ENCODE results near the gene RAB20. TPM values are rescaled to one million over a fixed set of nuclear protein-coding genes. Genes with fewer than 3 reads are reported as not detected.

Gene RAB20
- total RNA-seq, 1 donor from 2014 or later, result 6.6 TPM

DNA sequence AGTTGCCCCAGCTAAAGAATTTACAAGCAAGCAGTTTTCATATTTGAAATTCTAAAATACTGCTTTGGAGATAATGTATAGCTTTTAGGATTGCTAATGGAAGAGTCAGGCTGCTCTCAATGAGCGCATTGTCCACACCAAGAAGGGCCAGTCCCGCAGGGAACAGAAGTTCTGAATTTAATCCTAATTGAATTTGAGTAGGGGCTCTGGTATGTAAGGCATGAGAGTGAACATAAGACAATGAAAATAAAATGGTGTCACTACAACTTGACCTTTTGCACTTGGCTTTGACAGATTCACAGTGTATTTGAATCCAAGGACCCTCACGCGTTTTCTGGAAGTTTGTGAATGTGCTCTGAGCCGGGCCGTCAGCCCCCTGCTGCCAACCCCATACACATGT is 32.6 kb downstream of the RAB20 start:
- no peak for DNase-seq

DNA sequence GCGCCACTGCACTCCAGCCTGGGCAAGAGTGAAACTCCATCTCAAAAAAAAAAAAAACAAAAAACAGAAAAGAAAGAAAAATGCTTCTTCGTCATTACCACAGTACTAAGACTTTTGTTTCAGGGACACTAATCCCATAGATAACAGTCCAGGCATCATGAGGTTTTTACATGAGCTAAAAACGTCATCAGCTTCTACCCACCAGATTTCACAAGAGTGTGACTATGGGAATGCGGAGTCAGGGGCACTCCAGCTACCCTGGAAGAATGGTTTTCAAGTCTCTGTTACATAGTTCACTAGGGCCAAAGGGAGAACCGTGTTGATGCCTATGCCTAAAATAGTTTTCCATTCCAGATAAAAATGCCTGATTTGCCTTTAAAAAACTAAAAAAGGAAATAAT is 33.2 kb downstream of the RAB20 start:
- no peak for DNase-seq

DNA sequence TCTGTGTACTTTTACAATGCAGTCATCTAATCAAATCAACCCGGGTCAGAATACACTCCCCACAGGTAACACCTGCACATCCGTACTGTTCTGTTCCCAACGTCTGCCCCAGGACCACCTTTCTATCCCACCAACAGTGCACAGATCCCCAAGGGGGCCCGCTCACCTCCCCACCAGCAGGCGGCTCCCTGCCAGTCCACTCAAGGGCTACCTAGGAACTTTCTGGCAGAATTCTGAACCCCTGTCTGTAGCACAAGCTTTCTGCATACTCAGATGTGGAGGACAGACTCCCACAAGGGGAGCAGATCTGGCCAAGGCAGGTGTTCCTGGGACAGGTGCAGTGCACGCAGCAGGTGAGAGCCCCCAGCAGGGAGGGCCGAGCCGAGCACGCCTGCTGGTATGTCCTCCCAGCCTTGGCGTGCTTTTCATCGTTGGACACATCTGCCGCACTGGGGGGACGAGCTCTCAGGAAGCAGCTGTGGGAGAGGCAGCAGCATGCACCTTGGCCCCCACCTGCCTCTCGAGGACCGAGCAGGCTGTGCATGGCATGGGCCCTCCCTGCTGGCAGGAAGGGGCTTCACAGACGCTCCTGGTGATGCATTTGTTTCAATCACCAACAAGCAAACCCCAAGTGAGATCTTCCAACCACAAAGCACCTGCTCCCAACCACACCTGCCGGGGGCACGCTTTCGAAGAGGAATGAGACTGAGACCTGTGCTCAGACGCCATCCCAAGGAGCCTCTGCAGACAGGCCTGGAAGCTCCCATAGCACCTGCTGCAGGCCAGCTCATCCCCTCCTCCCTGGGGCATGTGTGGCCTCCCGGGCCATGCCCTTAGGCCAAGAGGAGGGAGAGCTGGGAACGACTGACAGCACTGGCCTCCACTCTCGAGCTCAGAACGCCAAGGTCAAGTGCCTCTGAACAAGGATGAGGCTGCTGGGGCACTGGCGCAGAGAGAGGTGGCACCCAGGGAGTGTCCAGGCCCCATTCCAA is 35.9 kb downstream of the RAB20 start:
- DNase-seq, result no peak

DNA sequence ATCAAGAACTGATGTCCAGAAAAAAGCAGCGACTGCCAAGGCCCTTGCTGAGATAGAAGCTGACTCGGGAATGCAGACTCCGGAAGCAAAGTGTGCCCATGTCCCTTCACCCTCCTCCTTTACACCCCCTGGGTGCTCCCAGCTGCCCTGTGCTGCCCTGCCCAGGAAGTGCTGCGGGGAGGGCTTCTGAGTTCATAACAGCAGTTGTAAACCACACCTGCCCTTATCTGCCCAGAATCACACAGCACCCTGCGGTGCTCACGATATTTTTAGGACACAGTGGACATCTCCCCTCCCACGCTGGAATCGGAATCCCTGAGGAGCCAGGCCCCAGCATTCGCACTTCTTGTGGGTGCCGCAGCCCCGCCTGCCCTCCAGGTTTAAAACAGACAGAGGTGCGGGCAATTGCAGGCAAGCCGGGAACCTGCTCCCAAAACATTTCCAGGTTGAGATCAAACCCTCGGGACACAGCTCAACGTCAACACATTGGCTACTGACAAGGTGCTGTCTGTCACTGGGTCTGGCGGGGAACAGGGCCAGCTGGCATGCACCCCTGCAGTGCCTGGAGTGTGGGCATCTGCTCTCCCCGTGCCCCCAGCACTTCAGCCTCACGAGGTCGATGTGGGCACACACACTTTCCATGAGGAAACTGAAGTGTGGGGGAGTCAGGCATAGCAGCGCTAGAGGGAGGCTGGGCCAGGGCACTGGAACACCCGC is 36.8 kb downstream of the RAB20 start:
- DNase-seq, result no peak

DNA sequence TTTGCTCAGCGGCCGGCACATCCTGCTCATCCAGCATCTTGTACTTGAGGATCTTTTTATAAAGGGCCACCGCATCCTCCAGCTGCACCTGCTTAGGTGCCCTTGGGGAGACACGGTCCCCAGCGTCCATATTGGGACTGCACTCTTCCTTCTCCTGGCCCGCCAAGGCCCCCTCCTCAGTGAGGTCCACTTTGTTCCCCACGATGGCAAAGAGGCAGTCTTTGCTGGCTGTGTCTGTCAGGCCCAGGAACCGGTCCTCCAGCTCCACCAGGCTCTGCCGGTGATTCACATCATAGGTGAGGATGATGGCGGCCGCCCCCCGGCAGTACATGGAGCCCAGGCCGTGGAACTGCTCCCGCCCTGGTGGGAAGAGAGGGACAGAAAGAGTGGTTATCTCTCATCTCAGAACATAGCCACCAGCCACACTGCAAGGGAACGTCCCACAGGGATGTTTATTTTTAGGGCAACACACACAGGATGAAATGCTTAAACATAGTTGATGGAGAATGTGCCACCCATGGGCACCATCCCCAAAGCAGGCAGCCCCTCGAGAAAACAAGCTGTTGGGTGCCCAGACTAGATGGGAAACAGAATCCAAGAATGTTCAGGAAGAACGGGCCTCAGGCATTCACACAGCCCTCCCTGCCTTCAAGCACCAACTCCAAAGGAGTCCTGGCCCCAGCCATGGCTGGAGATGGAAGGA is 37.5 kb downstream of the RAB20 start:
- DNase-seq, result no peak

DNA sequence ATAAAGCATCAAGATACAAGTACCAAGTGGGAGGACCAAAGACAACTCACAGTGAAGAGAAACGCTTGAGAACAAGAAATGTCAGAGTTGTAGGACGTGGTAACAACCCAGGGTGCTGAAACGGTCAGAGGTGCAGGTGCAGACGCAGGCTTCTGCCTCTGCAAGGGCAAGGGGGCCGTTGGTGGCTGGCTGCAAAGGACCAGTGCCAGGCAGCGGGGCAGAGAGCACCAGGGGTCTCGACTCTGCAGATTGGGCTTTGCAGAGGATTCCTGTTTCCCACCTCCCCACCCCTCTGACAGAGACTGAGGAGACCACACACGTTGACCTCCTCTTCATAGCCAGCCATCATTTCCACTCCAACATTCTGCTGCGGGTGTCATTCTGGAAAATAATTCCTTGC is 38.3 kb downstream of the RAB20 start:
- DNase-seq, result no peak

DNA sequence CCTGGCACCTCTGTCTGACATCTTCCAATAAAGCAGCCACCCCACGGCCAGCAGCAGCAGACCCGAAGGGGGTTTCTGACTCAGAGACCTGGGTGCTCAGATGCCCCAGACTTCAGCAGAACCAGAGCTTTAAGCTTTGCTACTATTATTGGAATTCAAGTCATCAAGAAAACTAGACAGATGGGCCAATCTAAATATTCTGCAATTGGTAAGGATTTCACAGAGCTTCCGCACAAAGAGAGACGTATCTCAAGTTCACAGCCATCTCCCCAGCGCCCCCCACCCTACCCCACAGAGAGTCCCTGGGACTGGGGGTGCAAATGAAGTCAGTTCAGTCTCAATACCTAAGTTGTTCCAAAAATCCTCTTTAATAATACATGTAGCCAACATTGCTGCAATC is 38.8 kb downstream of the RAB20 start:
- DNase-seq, result no peak

DNA sequence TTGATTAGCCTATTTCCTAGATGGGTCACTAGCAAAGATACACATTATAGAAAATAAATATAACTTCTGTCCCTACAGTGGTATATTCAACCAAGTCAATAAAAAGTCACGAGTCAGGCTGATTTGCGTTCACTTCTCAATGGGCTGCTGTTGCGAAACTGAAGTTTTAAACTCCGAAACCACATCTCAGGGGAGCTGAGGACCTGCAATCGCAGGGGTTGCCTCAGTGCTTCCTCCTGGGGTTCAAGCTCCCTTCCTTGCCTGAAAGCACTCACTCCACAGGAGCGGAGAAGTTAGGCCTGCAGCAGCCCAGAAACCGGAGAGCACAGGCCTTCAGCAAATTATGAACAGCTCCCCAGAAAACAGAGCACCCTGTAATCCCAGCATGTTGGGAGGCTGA is 39.6 kb downstream of the RAB20 start:
- DNase-seq, result no peak

DNA sequence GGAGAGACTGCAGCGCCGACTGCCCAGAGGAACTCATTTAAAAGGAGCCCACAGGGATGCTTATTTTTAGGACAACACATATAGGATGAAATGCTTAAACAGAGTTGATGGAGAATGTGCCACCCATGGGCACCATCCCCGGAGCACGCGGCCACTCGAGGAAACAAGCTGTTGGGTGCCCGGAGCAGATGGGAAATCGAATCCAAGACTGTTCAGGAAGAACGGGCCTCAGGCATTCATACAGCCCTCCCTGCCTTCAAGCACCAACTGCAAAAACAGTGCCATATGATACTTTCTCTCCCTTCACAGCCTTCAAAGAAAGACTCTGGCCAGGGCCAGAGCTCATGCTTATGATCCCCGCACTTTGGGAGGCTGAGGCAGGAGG is 40.2 kb downstream of the RAB20 start:
- DNase-seq, result no peak

DNA sequence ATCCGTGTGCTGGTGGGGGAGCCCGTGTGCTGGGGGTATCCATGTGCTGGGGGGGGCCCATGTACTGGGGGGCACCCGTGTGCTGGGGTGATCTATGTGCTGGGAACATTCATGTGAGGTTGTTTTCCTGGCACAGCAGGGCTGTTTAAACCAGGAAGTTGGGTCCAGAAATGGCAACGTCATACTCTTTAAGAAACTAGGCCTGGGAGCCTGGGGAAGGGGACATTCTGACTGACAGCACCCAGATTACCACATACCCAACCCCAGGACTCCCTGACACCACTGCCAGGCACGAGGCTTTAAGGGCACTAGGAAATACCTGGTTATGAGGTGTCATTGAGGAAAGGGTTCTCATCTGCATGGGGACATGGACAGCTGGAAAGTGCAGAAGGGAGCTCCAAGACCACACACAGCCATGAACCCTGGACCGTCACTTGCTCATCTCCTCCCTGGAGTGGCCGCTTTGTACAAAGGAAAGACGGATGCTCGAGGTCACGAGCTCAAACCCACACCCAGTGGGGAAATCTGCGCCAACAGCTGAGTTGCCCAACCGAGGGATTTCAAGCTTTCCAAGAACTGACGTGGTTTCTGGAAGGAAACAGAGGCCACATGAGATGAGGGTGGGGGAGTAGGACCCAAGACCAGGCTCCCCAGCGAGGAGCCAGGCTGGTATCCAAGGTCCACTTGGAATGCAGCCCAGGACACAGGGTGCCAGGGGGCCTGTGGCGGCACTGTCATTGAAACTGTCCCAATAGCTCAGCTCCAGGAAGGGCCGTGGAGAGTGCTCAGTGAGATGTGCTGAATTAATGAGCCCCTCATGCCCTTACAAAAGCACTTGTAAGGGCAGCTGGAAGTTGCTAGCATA is 40.9 kb downstream of the RAB20 start:
- peak; percentile 35 for DNase-seq

DNA sequence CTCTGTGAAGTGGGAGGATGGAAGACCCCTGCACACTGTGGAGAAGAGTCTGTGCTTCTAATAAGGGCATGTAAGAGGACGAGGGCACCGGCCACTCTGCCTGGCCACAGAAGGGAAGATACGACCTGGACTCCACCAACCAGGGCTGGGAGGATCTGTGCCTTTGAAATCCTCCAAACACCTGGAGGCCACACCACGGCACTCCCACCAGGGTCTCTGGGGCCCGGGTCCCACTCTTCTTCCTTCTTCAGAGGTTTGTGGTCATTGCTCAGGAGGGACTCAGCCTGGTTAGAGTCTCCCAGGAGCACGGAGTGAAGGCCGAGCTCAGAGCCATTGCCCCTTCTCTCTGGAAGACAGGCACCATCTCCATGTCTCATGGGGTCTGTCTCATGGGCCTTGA is 42.0 kb downstream of the RAB20 start:
- no peak for DNase-seq

DNA sequence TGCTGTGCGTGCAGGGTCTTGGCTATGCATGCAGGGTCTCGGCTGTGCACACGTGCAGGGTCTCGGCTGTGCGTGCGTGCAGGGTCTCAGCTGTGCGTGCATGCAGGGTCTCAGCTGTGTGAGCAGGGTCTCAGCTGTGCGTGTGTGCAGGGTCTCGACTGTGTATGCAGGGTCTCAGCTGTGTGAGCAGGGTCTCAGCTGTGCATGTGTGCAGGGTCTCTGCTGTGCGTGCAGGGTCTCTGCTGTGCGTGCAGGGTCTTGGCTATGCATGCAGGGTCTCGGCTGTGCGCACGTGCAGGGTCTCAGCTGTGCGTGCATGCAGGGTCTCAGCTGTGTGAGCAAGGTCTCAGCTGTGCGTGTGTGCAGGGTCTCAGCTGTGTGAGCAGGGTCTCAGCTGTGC is 42.5 kb downstream of the RAB20 start:
- DNase-seq, result no peak

DNA sequence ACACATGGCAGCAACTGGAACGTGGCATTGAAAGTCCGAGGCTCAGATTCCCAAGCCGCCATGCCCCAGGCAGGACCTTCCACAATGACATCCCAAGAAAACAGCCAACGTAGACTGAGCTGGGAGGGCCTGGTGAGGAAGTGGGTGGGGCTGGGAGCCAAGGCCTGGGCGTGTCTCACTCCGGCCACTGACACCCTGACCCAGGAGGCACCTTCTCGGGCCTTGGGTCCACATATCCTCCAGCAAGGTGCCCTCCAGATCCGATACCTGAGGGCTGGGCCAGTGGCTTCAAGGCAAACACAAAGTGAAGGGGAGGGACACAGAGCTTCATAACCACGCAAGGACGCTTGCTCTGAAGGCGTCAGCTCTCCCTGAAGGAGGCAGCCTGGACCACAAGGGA is 43.0 kb downstream of the RAB20 start:
- no peak for DNase-seq

DNA sequence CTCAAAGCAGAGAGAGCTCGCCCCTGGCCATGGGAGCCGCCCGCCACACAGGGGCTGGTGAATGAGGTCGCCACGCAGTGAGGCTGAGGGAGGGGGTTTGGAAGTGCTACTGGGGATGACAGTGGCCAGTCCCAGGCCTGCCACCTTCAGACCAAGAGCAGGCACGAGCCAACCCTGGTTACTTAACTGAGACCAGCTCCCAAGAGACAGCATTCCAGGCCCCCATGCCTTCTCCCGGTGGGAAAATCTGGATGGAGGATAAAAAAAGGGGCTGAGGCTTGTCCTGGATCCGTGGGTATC is 43.3 kb downstream of the RAB20 start:
- no peak for DNase-seq

DNA sequence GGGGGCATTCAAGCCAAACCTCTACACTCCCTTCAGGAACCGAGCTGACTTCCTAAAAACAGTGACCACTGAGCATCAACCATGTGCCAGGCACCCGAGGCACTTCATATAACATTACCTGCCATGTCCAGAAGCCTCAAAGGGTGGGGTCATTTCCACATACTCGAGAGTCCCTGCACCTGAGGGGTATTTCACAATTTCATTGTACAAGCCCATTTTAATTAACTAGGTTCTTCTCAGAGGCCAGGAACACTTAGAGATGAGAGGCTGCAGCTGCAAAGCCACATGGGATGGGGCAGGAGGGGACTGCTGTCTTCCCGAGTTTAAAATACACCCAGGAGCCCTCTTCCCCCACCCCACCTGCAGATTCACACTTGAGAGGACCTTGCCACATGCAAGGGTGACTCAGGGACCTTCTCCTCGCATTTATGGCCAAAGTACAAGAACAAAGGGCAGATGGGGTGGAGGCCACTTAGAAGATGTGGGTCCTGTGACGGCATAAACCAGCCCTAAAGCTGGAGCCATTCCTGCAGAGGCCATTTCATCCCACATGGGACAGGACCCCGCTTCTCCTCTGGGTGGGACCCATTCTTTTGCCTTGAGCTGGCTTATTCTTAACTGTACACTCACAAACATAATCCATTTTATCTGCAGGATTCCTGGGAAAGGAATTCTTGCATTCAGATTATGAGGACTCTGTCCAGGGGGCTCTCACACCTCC is 43.9 kb downstream of the RAB20 start:
- no peak for DNase-seq

DNA sequence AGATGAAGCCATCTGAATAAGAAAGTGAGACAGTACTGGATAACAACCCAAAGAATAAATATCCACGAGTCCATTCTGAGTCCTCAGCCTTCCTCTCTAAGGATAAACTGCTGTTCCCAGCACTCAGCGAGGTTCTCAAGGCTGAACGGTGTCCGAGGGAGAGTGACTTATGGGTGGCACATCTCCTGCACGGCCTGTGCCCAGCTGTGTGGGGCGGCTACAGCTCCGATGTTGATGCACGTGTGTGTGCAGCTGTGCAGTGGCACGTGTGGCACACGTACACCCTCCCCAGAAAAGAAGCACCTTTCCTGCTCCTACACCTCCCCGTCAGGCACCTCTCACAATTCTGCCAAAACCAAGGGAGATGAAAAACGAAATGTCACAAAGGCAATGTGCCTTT is 45.0 kb downstream of the RAB20 start:
- no peak for DNase-seq

DNA sequence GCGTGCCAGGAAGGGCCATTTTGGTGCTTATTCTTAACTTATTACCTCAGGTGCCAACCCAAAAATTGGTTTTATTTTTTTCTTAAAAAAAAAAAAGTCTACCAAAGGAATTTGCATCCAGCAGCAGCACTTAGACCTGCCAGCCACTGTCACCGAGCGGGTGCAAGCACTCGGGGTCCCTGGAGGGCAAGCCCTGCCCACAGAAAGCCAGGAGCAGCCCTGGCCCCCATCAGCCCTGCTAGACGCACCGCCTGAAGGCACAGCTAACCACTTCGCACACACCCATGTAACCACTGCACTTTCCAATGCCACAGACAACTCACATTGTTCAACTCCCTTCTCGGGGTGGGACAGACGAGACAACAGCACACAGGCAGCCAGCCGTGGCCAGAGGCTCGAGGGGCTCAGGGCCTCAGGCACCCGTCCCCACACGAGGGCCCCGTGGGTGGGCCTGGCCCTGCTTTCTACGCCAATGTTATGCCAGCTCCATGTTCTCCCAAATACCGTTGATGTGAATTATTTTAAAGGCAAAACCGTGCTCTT is 49.3 kb downstream of the RAB20 start:
- no peak for DNase-seq

DNA sequence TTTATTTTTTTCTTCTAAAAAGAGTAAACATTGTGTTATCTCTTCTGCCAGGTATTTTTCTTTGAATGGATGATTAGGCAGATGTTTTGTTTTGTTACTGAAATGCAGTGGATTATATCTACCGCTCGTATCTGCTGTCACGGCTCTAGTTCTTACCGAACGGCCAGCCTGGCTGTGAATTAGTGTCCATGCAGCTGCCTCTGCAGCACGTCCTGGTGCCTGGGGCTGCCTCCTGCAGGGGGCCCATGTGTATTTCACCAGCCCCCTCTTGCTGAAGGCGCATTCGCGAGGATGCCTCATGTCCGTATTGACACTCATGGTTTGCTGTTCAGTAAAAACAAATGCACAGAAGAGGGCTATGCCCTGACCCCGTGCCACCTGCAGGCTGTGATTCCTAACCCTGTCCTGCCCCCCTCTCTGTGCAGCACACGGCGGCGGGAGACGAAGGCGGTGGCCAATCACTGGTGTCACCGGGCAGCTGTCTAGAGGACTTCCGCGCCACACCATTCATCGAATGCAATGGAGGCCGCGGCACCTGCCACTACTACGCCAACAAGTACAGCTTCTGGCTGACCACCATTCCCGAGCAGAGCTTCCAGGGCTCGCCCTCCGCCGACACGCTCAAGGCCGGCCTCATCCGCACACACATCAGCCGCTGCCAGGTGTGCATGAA is 49.9 kb downstream of the RAB20 start:
- DNase-seq, result no peak

DNA sequence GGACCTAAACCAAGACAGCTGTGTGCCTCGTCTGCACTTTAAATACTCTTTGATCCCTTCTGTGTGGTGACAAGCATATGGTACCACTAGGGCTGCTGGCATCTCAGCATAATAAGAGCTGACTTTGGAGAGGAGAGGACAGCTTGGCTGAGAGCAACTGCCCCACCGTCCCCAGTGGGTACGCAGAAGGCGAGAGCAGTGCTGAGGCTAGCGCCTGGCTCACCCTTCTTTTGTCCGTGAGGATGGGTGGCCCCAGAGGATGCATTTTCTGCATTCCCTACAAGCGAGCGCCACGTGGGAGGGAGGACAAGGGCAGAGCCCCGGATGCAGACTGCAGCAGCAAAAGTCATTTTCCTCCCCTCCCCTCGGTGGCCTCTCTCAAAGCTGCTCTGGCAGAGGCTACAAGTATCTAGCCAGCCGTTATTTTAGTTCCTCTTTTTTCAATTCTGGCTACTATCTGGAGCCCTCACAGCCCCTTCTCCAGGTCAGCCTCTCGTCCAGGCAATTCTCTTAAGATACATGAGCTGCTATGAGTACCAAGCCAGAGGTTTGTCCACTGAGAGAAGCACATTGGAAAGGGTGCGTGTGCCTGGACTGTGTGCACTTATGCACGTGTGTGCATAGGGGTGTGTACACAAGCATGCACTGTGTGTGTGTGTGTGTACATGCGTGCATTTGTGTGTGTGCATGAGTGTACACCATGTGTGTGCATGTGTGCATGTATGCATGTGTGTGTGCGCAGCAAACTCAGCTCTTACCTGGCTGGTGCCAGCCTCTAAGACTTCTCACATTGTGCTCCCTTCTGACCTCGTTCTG is 51.3 kb downstream of the RAB20 start:
- no peak for DNase-seq

DNA sequence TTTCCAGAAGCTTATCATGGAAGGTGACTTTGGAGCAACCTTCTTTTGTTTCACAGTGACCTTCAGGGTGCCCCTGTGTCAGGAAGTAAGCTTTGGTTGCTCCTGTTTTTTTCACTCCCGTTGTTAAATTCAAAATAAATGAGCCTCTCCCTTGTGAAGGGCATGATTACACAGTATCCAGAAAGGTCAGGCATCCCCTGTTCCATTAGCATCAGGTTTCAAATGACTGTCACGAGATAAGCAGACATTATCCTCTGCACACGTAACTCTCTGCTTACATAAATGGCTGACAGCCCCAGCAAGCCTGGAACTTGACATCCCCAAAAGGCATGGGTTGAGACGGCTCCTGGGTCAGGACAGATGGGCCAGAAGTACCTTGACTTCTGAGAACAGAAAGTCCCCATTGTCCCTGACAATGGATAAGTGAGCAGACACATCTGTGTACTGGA is 52.0 kb downstream of the RAB20 start:
- DNase-seq, result no peak

Data from tongue (tissue), 2 donors.